Measurements from ENCODE around the gene ENO4. TPM values are rescaled to one million over a fixed set of nuclear protein-coding genes. Genes with fewer than 3 reads are reported as not detected.
A peak's percentile ranks its signal among the peaks of the same experiment; 100 is the strongest.

Gene ENO4
- total RNA-seq, 1 experiment from 2014 or later = 0.12 TPM

DNA sequence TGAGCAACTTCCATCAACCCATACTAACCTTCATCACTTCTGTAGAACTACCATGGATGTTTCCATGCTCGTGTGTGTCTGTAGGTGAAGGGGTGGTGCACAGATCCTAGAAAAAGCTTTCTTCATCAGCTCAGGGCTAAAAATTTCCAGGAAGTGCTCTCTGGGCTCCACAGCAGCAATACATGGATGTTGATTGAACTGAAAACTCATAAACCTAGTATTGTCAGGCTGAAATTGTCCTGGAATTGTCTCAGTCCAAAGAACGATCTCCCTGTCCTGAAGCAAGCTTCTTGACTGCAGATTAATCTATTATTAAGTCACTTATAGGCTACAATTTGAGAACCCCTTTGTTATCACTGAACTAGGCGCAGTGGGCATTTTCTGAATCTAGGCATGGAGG is 39.8 kb downstream of the ENO4 start:
- intact Hi-C loops (cut with micrococcal nuclease; ENCODE audit: unreplicated experiment) = loop anchor here (5.0 kb wide), 1 partner anchor 278 kb away; no protein-coding TSS in a partner anchor
- no TSS peak for BruUV-seq (replicated peaks)
- TF ChIP-seq, protein P1, sequence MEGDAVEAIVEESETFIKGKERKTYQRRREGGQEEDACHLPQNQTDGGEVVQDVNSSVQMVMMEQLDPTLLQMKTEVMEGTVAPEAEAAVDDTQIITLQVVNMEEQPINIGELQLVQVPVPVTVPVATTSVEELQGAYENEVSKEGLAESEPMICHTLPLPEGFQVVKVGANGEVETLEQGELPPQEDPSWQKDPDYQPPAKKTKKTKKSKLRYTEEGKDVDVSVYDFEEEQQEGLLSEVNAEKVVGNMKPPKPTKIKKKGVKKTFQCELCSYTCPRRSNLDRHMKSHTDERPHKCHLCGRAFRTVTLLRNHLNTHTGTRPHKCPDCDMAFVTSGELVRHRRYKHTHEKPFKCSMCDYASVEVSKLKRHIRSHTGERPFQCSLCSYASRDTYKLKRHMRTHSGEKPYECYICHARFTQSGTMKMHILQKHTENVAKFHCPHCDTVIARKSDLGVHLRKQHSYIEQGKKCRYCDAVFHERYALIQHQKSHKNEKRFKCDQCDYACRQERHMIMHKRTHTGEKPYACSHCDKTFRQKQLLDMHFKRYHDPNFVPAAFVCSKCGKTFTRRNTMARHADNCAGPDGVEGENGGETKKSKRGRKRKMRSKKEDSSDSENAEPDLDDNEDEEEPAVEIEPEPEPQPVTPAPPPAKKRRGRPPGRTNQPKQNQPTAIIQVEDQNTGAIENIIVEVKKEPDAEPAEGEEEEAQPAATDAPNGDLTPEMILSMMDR (IDR thresholded peaks at IDR 0.05; ENCODE audit: unreplicated experiment) = no peak
- no peak for DNase-seq
- H3K36me3 Mint-ChIP-seq (ENCODE audit: insufficient read depth, unreplicated experiment) = peaks cover 10% of the 10 kb centered on the region
- H3K4me1 Mint-ChIP-seq (ENCODE audit: low read depth, unreplicated experiment) = peaks cover 19% of the 10 kb centered on the region
- H3K9me3 Mint-ChIP-seq (ENCODE audit: low read depth, unreplicated experiment) = no peaks in the 10 kb centered on the region
- H3K27me3 Mint-ChIP-seq (ENCODE audit: unreplicated experiment) = no peaks in the 10 kb centered on the region
- H3K4me3 Mint-ChIP-seq (ENCODE audit: low read depth, unreplicated experiment) = peak overlapping the region; percentile 45
- CTCF ChIA-PET = interaction anchor here (0.6 to 2.1 kb wide), 5 partner anchors 10 to 286 kb away, joined by 3 to 4 read pairs (median 4); no protein-coding TSS in a partner anchor
- peak overlapping the region; percentile 47 for H3K27ac Mint-ChIP-seq (ENCODE audit: unreplicated experiment)

DNA sequence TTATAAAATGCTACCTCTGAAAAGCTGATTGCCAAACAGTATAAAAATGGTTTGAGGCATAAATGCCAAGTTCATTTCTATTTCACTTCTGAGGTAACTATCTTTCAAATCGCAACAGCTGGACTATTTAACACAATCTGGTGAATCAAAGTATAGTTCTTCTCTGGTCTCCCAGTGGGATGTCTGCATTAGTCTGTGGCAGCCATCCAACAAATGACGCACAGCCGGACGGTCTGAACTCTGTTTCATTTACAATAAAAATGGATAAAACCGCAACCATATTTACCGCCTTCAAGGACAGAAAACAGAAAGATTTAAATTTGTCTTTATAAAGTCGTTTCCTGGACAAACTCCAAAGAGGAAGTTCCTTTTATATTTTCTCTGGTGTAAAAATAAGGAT is 41.9 kb downstream of the ENO4 start:
- no TSS peak for BruUV-seq (replicated peaks)
- H3K27ac Mint-ChIP-seq (ENCODE audit: unreplicated experiment) = no peak overlapping the region
- peaks cover 19% of the 10 kb centered on the region for H3K4me1 Mint-ChIP-seq (ENCODE audit: low read depth, unreplicated experiment)

GRCh38 chr10:116892907-116893685 is 43.8 kb downstream of the ENO4 start:
- intact Hi-C loops (cut with micrococcal nuclease; ENCODE audit: unreplicated experiment) = no loop called here
- CTCF ChIA-PET = no interaction called here
- peaks cover 15% of the 10 kb centered on the region for H3K4me1 Mint-ChIP-seq (ENCODE audit: low read depth, unreplicated experiment)

More for the DNA sequence above, 41.9 kb downstream of the ENO4 start:
- Mint-ChIP-seq H3K36me3 (ENCODE audit: insufficient read depth, unreplicated experiment) (peaks cover 10% of the 10 kb centered on the region), H3K4me3 (ENCODE audit: low read depth, unreplicated experiment) (no peak overlapping the region), H3K9me3 (ENCODE audit: low read depth, unreplicated experiment) (no peaks in the 10 kb centered on the region), H3K27me3 (ENCODE audit: unreplicated experiment) (no peaks in the 10 kb centered on the region)
- no peak for DNase-seq
- CTCF ChIA-PET = interaction anchor here (0.5 to 0.7 kb wide), 3 partner anchors 42 to 1291 kb away, joined by 3 to 5 read pairs (median 5); no protein-coding TSS in a partner anchor
- TF ChIP-seq, protein P1 (IDR thresholded peaks at IDR 0.05; ENCODE audit: unreplicated experiment) = no peak
- intact Hi-C loops (cut with micrococcal nuclease; ENCODE audit: unreplicated experiment) = no loop called here

DNA sequence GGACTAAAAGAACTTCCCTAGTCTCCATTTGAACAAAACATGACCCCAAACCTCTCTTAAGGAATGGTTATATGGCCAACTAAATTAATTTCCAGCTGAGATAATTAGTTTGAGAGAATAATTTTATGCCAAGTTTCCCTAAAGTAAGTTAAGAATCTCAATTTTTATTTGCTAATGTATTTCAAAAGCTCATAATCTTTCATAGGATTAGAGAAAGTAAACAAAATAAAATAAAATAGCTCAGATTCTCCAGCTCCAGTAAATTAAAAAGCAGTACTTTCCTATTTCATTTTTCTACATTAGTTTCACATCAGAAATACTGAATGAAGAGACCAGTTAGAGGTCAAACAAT is 44.4 kb downstream of the ENO4 start:
- CTCF ChIA-PET = no interaction called here
- Mint-ChIP-seq H3K27ac (ENCODE audit: unreplicated experiment) (no peak overlapping the region), H3K36me3 (ENCODE audit: insufficient read depth, unreplicated experiment) (peaks cover 2% of the 10 kb centered on the region), H3K27me3 (ENCODE audit: unreplicated experiment) (no peaks in the 10 kb centered on the region), H3K4me3 (ENCODE audit: low read depth, unreplicated experiment) (no peak overlapping the region), H3K4me1 (ENCODE audit: low read depth, unreplicated experiment) (peaks cover 9% of the 10 kb centered on the region), H3K9me3 (ENCODE audit: low read depth, unreplicated experiment) (no peaks in the 10 kb centered on the region)
- DNase-seq = no peak
- intact Hi-C loops (cut with micrococcal nuclease; ENCODE audit: unreplicated experiment) = no loop called here
- BruUV-seq (replicated peaks) = no TSS peak
- TF ChIP-seq, protein P1 (IDR thresholded peaks at IDR 0.05; ENCODE audit: unreplicated experiment) = no peak

More at GRCh38 chr10:116892907-116893685, 43.8 kb downstream of the ENO4 start:
- Mint-ChIP-seq H3K27ac (ENCODE audit: unreplicated experiment) (no peak overlapping the region), H3K4me3 (ENCODE audit: low read depth, unreplicated experiment) (no peak overlapping the region), H3K36me3 (ENCODE audit: insufficient read depth, unreplicated experiment) (peaks cover 7% of the 10 kb centered on the region), H3K27me3 (ENCODE audit: unreplicated experiment) (no peaks in the 10 kb centered on the region), H3K9me3 (ENCODE audit: low read depth, unreplicated experiment) (no peaks in the 10 kb centered on the region)
- TF ChIP-seq, protein P1 (IDR thresholded peaks at IDR 0.05; ENCODE audit: unreplicated experiment) = no peak
- BruUV-seq (replicated peaks) = no TSS peak
- DNase-seq = no peak

All from Calu3 (cell line).